ENCODE results near the gene EZR. TPM values are rescaled to one million over a fixed set of nuclear protein-coding genes. Genes with fewer than 3 reads are reported as not detected.
A peak's percentile ranks its signal among the peaks of the same experiment; 100 is the strongest.

The EZR gene
- total and polyA plus RNA-seq, 9 of the 15 experiments (the other 6 are each of a cell fraction or from before 2014, with no cell fraction given) = 36.5 to 162 (median 104) TPM

- TF ChIP-seq THRA (IDR thresholded peaks at IDR 0.05) (no peak), ZEB2 (IDR thresholded peaks at IDR 0.05) (0 out of 2 replicates have a peak, but pooled peaks have one; percentile 20), SAFB2 (IDR thresholded peaks at IDR 0.05; ENCODE audit: borderline replicate concordance, low read depth, low read length, severe bottlenecking) (no peak), RAD21 (CRISPR knock-in tag; conservative IDR thresholded peaks at IDR 0.05 in 1 of 2, IDR thresholded peaks at IDR 0.05 in 1 of 2) (no peak), NFIX (CRISPR knock-in tag; IDR thresholded peaks at IDR 0.05; ENCODE audit: low read depth) (no peak), TSC22D4 (tag; IDR thresholded peaks at IDR 0.05) (no peak), SAFB (IDR thresholded peaks at IDR 0.05; ENCODE audit: borderline replicate concordance, low read depth, low read length) (no peak), HDAC6 (IDR thresholded peaks at IDR 0.05; ENCODE audit: low read depth, low read length) (no peak), TFAP4 (CRISPR knock-in tag; IDR thresholded peaks at IDR 0.05; ENCODE audit: borderline replicate concordance) (peak; percentile 90), NR2F6 (CRISPR knock-in tag; IDR thresholded peaks at IDR 0.05) (no peak), ZNF644 (tag; IDR thresholded peaks at IDR 0.05; ENCODE audit: low read depth) (no peak), CREB3L1 (IDR thresholded peaks at IDR 0.05; ENCODE audit: borderline replicate concordance, low read depth) (peak; percentile 60; the same call in 1 of the 2 replicates), WHSC1 (IDR thresholded peaks at IDR 0.05; ENCODE audit: low read length) (no peak), CHD4 (IDR thresholded peaks at IDR 0.05; ENCODE audit: insufficient read depth, insufficient replicate concordance, low read depth, low read length, poor library complexity, severe bottlenecking) (no peak), NBN (IDR thresholded peaks at IDR 0.05; ENCODE audit: low read depth) (peak; percentile 67; the same call in 1 of the 2 replicates), KDM4B (IDR thresholded peaks at IDR 0.05; ENCODE audit: borderline replicate concordance in 2 of 2, low read depth in 1 of 2) (no peak; a peak in 1 of 4 replicates), SMARCA4 (IDR thresholded peaks at IDR 0.05) (0 out of 2 replicates have a peak, but pooled peaks have one; percentile 59), STAG1 (CRISPR knock-in tag; IDR thresholded peaks at IDR 0.05; ENCODE audit: borderline replicate concordance) (no peak), BCOR (IDR thresholded peaks at IDR 0.05) (no peak), CREB1 (IDR thresholded peaks at IDR 0.05) (no peak), CREB1 (CRISPR knock-in tag; IDR thresholded peaks at IDR 0.05) (no peak), ZNF41 (CRISPR knock-in tag; conservative IDR thresholded peaks at IDR 0.05) (no peak), ATF7 (IDR thresholded peaks at IDR 0.05) (0 out of 2 replicates have a peak, but pooled peaks have one; percentile 25), HDAC3 (IDR thresholded peaks at IDR 0.05; ENCODE audit: borderline replicate concordance, partially characterized antibody) (no peak), SRSF1 (IDR thresholded peaks at IDR 0.05; ENCODE audit: low read depth, low read length) (no peak), PREB (CRISPR knock-in tag; IDR thresholded peaks at IDR 0.05) (no peak), FOXP1 (CRISPR knock-in tag; IDR thresholded peaks at IDR 0.05) (no peak)
Measured at GRCh38 chr6:158825951-158826306, 6.8 kb upstream of the EZR start (continued).
